GM12878 (cell line): ENCODE data around the gene GPRC5D. TPM values are rescaled to one million over a fixed set of nuclear protein-coding genes. Genes with fewer than 3 reads are reported as not detected.

Source experiments
- ATAC-seq: fragments of 200-7000 bp; cut with Tn5 transposase; 3 replicates; pipeline ENCODE4 v1.9.1; 2020; ENCODE audit warnings: mild to moderate bottlenecking, moderate library complexity
- BruUV-seq: library from RNA; stranded (reverse); fragments of 400-500 nt; replicated peaks from 2 replicates; lab custom pipeline; 2021; lab: Mats Ljungman, UMichigan
- CTCF ChIA-PET: fragments of 300-600 bp; sonication (Branson Sonifier 250); formaldehyde crosslinking; extraction: SDS; loops from one replicate; lab custom pipeline; 2021; ENCODE audit warnings: inconsistent platforms; lab: Yijun Ruan, JAX
- POLR2A ChIA-PET: fragments of 350-600 bp; formaldehyde crosslinking; extraction: SDS; loops from one replicate; lab custom pipeline; 2021; ENCODE audit warnings: inconsistent platforms; lab: Charles Lee
- RAD21 ChIA-PET: fragments of 300-600 bp; sonication (Branson Sonifier 250); formaldehyde crosslinking; loops from one replicate; lab custom pipeline; 2023; ENCODE audit warnings: antibody characterized with exemption; ENCODE audit not compliant: unreplicated experiment; lab: Charles Lee
- SMC1A ChIA-PET: fragments of 300-600 bp; sonication (Branson Sonifier 250); formaldehyde crosslinking; loops from one replicate; lab custom pipeline; 2023; ENCODE audit not compliant: unreplicated experiment, uncharacterized antibody; lab: Charles Lee
- DNase-seq: peaks from one replicate; pipeline ENCODE4 v3.0.0-alpha.2; 2011; ENCODE audit warnings: low read depth, low spot score
- FAIRE-seq: peaks from 3 replicates; lab custom pipeline; 2011; peaks lifted over from hg19 to GRCh38; lab: Jason Lieb, UNC
- H2AFZ ChIP-seq: 2 replicates; pipeline ENCODE4 v1.6.0; 2011; ENCODE audit warnings: low read depth, low read length, control low read depth; ENCODE audit not compliant: control insufficient read depth
- H3K27ac ChIP-seq: 2 replicates; pipeline ENCODE4 v1.5.1; 2011; ENCODE audit warnings: control low read depth; ENCODE audit not compliant: control insufficient read depth, insufficient read depth
- H3K27me3 ChIP-seq, 2 experiments: replicated peaks in 1 of 2; 2 replicates each; pipeline versions ENCODE4 v1.6.0 to v1.6.1; 2011; ENCODE audit warnings: low read length in 1 of 2; ENCODE audit not compliant: control insufficient read depth in 2 of 2, insufficient read depth in 2 of 2
- H3K36me3 ChIP-seq, 2 experiments: 2 replicates each; pipeline ENCODE4 v1.5.1; 2011; ENCODE audit warnings: low read length in 1 of 2; ENCODE audit not compliant: control insufficient read depth in 2 of 2, insufficient read depth in 2 of 2
- H3K4me1 ChIP-seq: 2 replicates; pipeline ENCODE4 v1.6.1; 2011; ENCODE audit warnings: mild to moderate bottlenecking, low read length, moderate library complexity, mixed read lengths; ENCODE audit not compliant: control insufficient read depth, insufficient read depth
- H3K4me2 ChIP-seq: 2 replicates; pipeline ENCODE4 v1.6.0; 2011; ENCODE audit warnings: control low read depth; ENCODE audit not compliant: control insufficient read depth, insufficient read depth
- H3K4me3 ChIP-seq: fragments of 200-600 bp; sonication (generic); 2 replicates; pipeline ENCODE4 v1.5.1; 2016
- H3K79me2 ChIP-seq: 2 replicates; pipeline ENCODE4 v1.6.0; 2011; ENCODE audit warnings: low read length; ENCODE audit not compliant: control insufficient read depth, insufficient read depth
- H3K9ac ChIP-seq: 2 replicates; pipeline ENCODE4 v1.8.0; 2011; ENCODE audit warnings: low read length, control low read depth, mixed read lengths; ENCODE audit not compliant: control insufficient read depth, insufficient read depth
- H3K9me3 ChIP-seq: replicated peaks from 3 replicates; pipeline ENCODE4 v1.5.1; 2011; ENCODE audit warnings: mild to moderate bottlenecking, low read length; ENCODE audit not compliant: control insufficient read depth, insufficient read depth
- H4K20me1 ChIP-seq: 2 replicates; pipeline ENCODE4 v1.6.0; 2011; ENCODE audit not compliant: control insufficient read depth, insufficient read depth
- PBX3 ChIP-seq: IDR thresholded peaks from 2 replicates; pipeline ENCODE4 v1.6.1; 2011; ENCODE audit warnings: mild to moderate bottlenecking, low read depth, low read length, moderate library complexity; ENCODE audit not compliant: insufficient replicate concordance
- PML ChIP-seq: IDR thresholded peaks from 2 replicates; pipeline ENCODE4 v1.6.1; 2012; ENCODE audit warnings: low read length, inconsistent platforms
- WGBS: methylation state at CpG from one replicate; pipeline ENCODE4 v1.1.6; 2016; ENCODE audit warnings: low lambda C conversion rate; ENCODE audit not compliant: insufficient replicate concordance, insufficient coverage; ENCODE audit errors: missing lambda C conversion rate; 5-methylcytosine and 5-hydroxymethylcytosine counted together
- in situ Hi-C: fragments of 300-500 bp; cut with MboI; formaldehyde crosslinking; loops from 9 replicates; pipeline ENCODE4 v1.14.3; 2018; ENCODE audit warnings: mixed read lengths
- intact Hi-C: fragments of 100-400 bp; cut with micrococcal nuclease; formaldehyde crosslinking; loops from one replicate; pipeline ENCODE4 v1.14.2; 2022; ENCODE audit not compliant: unreplicated experiment
- polyA plus RNA-seq, 11 experiments: library from polyadenylated mRNA; depleted of rRNA in 4 of 11; unstranded in 6 of 11; stranded (reverse) in 5 of 11; fragments of >200 nt; fragmentation: Nextera tagmentation in 4 of 11; fragmentation: Illumina TruSeq in 1 of 11; extraction: Ambion mirVana in 4 of 11; extraction: Trizol in 1 of 11; gene quantifications; 1 replicate in 1 of 11; 2 replicates in 10 of 11; pipeline versions ENCODE4 v1.2.1 to v1.2.3, GENCODE V29; 2011 to 2016; ENCODE audit warnings: inconsistent platforms in 2 of 11, missing spikeins in 2 of 11, low read depth in 1 of 11
- total RNA-seq, 4 experiments: library from RNA; depleted of rRNA in 3 of 4; stranded (reverse); fragments of >200 nt in 3 of 4; fragmentation: Illumina TruSeq in 1 of 4; extraction: Trizol in 1 of 4; gene quantifications; 2 replicates each; pipeline versions ENCODE4 v1.2.1 to v1.2.3, GENCODE V29; 2013 to 2021
- TF ChIP-seq, protein P1 (sequence below): fragments of 450-650 bp; IDR thresholded peaks from 2 replicates; pipeline ENCODE4 v1.6.1; 2018; ENCODE audit warnings: borderline replicate concordance, mild to moderate bottlenecking; ENCODE audit not compliant: partially characterized antibody

The GPRC5D gene
- total and polyA plus RNA-seq, 10 of the 15 experiments (the other 5 are each of a cell fraction or from before 2014, with no cell fraction given), result 0.18 to 0.90 (median 0.37) TPM; not detected in 3

GRCh38 chr12:12909995-12910420 lies 42.0 kb downstream of the GPRC5D start:
- SMC1A ChIA-PET, result interaction anchor here (1.4 kb wide), 1 partner anchor 302 kb away, joined by 3 read pairs; no protein-coding TSS in a partner anchor
- POLR2A ChIA-PET, result interaction anchor here (0.6 kb wide), 1 partner anchor 14 kb away, joined by 3 read pairs; no protein-coding TSS in a partner anchor
- RAD21 ChIA-PET, result no interaction called here
- Histone ChIP-seq H3K4me3 (no peak overlapping the region), H3K27ac (no peak overlapping the region), H3K9ac (no peak overlapping the region), H2AFZ (no peak overlapping the region), H4K20me1 (no peaks in the 10 kb centered on the region), H3K79me2 (no peaks in the 10 kb centered on the region), H3K27me3 (no peaks in the 10 kb centered on the region; a peak in 1 of 4 replicates), H3K4me2 (no peak overlapping the region), H3K36me3 (no peaks in the 10 kb centered on the region), H3K4me1 (peaks cover 5% of the 10 kb centered on the region; the same call in 1 of the 2 replicates), H3K9me3 (no peaks in the 10 kb centered on the region)
- DNase-seq (no peak), FAIRE-seq (peak; percentile 23), ATAC-seq (no peak)
- CTCF ChIA-PET, result no interaction called here
- TF ChIP-seq PBX3 (no peak), PML (no peak)
- TF ChIP-seq, protein P1, sequence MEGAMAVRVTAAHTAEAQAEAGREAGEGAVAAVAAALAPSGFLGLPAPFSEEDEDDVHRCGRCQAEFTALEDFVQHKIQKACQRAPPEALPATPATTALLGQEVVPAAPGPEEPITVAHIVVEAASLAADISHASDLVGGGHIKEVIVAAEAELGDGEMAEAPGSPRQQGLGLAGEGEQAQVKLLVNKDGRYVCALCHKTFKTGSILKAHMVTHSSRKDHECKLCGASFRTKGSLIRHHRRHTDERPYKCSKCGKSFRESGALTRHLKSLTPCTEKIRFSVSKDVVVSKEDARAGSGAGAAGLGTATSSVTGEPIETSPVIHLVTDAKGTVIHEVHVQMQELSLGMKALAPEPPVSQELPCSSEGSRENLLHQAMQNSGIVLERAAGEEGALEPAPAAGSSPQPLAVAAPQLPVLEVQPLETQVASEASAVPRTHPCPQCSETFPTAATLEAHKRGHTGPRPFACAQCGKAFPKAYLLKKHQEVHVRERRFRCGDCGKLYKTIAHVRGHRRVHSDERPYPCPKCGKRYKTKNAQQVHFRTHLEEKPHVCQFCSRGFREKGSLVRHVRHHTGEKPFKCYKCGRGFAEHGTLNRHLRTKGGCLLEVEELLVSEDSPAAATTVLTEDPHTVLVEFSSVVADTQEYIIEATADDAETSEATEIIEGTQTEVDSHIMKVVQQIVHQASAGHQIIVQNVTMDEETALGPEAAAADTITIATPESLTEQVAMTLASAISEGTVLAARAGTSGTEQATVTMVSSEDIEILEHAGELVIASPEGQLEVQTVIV, result no peak
- no TSS peak for BruUV-seq
- in situ Hi-C loops, result loop anchor here (5.0 kb wide), 1 partner anchor 302 kb away; no protein-coding TSS in a partner anchor
- intact Hi-C loops, result no loop called here
- WGBS, result 34% methylated on average over 4 of the region's 4 CpGs
